ENCODE data around the gene TPRG1L. TPM values are rescaled to one million over a fixed set of nuclear protein-coding genes. Genes with fewer than 3 reads are reported as not detected.

The TPRG1L gene
- total RNA-seq, 1 donor from 2014 or later: 10.6 TPM

GRCh38 chr1:3598522-3599285 lies 26.1 kb upstream of the TPRG1L start:
- Mint-ChIP-seq H3K4me1 (peaks cover 30% of the 10 kb centered on the region), H3K36me3 (peaks cover 2% of the 10 kb centered on the region), H3K27ac (peak overlapping the region; percentile 63), H3K4me3 (peak overlapping the region; percentile 57), H3K9me3 (no peaks in the 10 kb centered on the region), H3K27me3 (ENCODE audit: insufficient read depth, low read depth) (no peaks in the 10 kb centered on the region)
- no peak for TF ChIP-seq EZH2phosphoT487 (IDR thresholded peaks at IDR 0.05)
- TF ChIP-seq CTCF (IDR thresholded peaks at IDR 0.05): no peak
- TF ChIP-seq EZH2 (IDR thresholded peaks at IDR 0.05): no peak
- H3K4me3 ChIP-seq: no peak overlapping the region
- H3K27ac ChIP-seq: no peak overlapping the region
- peaks cover 24% of the 10 kb centered on the region for H3K4me1 ChIP-seq
- no peaks in the 10 kb centered on the region for H3K9me3 ChIP-seq (ENCODE audit: low read depth)
- H4K20me1 ChIP-seq (ENCODE audit: low read depth): no peaks in the 10 kb centered on the region
- H3K36me3 ChIP-seq: no peaks in the 10 kb centered on the region
- no peaks in the 10 kb centered on the region for H3F3A ChIP-seq (ENCODE audit: low read depth)
- no peak overlapping the region for H3K9ac ChIP-seq
- no peaks in the 10 kb centered on the region for H3K79me2 ChIP-seq (ENCODE audit: low read depth)
- H2AFZ ChIP-seq (replicated peaks): no peak overlapping the region
- peak overlapping the region; percentile 52 for H3K4me2 ChIP-seq
- H3K27me3 ChIP-seq: no peaks in the 10 kb centered on the region
- peak; percentile 74 for DNase-seq (ENCODE audit: low spot score)

GRCh38 chr1:3599286-3599811 lies 25.5 kb upstream of the TPRG1L start:
- Histone ChIP-seq H3K36me3 (no peaks in the 10 kb centered on the region), H3K4me1 (peaks cover 21% of the 10 kb centered on the region)
- H3K9me3 Mint-ChIP-seq: no peaks in the 10 kb centered on the region

GRCh38 chr1:3599816-3600215 lies 25.0 kb upstream of the TPRG1L start:
- H3K27ac Mint-ChIP-seq: no peak overlapping the region
- Histone ChIP-seq H3K9me3 (ENCODE audit: low read depth) (no peaks in the 10 kb centered on the region), H3K4me2 (no peak overlapping the region), H2AFZ (replicated peaks) (no peak overlapping the region), H3K27ac (no peak overlapping the region), H3K9ac (no peak overlapping the region), H3K4me1 (peaks cover 21% of the 10 kb centered on the region), H3K4me3 (no peak overlapping the region), H3K27me3 (no peaks in the 10 kb centered on the region), H3F3A (ENCODE audit: low read depth) (no peaks in the 10 kb centered on the region), H4K20me1 (ENCODE audit: low read depth) (no peaks in the 10 kb centered on the region), H3K79me2 (ENCODE audit: low read depth) (no peaks in the 10 kb centered on the region), H3K36me3 (no peaks in the 10 kb centered on the region)
- no peak overlapping the region for H3K4me3 Mint-ChIP-seq
- no peaks in the 10 kb centered on the region for H3K9me3 Mint-ChIP-seq
- no peak for DNase-seq (ENCODE audit: low spot score)
- TF ChIP-seq CTCF (IDR thresholded peaks at IDR 0.05): no peak
- no peak for TF ChIP-seq EZH2 (IDR thresholded peaks at IDR 0.05)
- no peak for TF ChIP-seq EZH2phosphoT487 (IDR thresholded peaks at IDR 0.05)
- peaks cover 2% of the 10 kb centered on the region for H3K36me3 Mint-ChIP-seq
- H3K27me3 Mint-ChIP-seq (ENCODE audit: insufficient read depth, low read depth): no peaks in the 10 kb centered on the region
- H3K4me1 Mint-ChIP-seq: peaks cover 21% of the 10 kb centered on the region

More at GRCh38 chr1:3599286-3599811, 25.5 kb upstream of the TPRG1L start:
- H2AFZ ChIP-seq (replicated peaks): no peak overlapping the region
- H3K27ac ChIP-seq: no peak overlapping the region
- no peaks in the 10 kb centered on the region for H3F3A ChIP-seq (ENCODE audit: low read depth)
- Mint-ChIP-seq H3K4me1 (peaks cover 24% of the 10 kb centered on the region), H3K36me3 (peaks cover 2% of the 10 kb centered on the region), H3K27ac (no peak overlapping the region), H3K27me3 (ENCODE audit: insufficient read depth, low read depth) (no peaks in the 10 kb centered on the region), H3K4me3 (no peak overlapping the region)
- H3K79me2 ChIP-seq (ENCODE audit: low read depth): no peaks in the 10 kb centered on the region
- H3K27me3 ChIP-seq: no peaks in the 10 kb centered on the region
- no peaks in the 10 kb centered on the region for H3K9me3 ChIP-seq (ENCODE audit: low read depth)
- no peaks in the 10 kb centered on the region for H4K20me1 ChIP-seq (ENCODE audit: low read depth)
- H3K9ac ChIP-seq: no peak overlapping the region
- H3K4me3 ChIP-seq: no peak overlapping the region
- no peak for DNase-seq (ENCODE audit: low spot score)
- no peak for TF ChIP-seq EZH2phosphoT487 (IDR thresholded peaks at IDR 0.05)
- TF ChIP-seq EZH2 (IDR thresholded peaks at IDR 0.05): no peak
- no peak for TF ChIP-seq CTCF (IDR thresholded peaks at IDR 0.05)
- peak overlapping the region; percentile 52 for H3K4me2 ChIP-seq

Data from neural progenitor cell (in vitro differentiated cells).